GM18508 (cell line): Measurements from ENCODE around the gene DMAP1.

Experiments
- ATAC-seq: cut with Tn5 transposase; IDR thresholded peaks from one replicate; pipeline ENCODE4 v1.9.1; 2021; ENCODE audit warnings: moderate number of reproducible peaks; ENCODE audit not compliant: insufficient read depth, unreplicated experiment

Gene DMAP1

DNA sequence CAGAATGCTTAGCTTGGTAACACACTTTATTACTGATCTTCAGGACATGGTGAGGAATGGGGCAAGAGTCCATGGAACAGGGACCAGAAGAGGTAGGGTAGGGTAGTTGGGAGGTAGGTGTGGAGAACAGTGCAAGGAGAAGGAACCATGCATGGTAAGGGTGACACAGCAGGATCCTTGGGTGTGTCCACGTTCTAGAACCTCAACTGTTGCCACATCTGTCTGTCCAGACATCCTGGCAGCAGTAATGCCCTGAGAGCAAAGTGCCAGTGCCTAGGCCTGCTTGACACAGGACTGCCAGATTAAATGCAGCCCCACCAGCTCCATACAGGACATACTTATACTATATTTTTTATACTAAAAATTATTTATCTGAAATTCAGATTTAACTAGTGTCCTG lies 13.9 kb downstream of the DMAP1 start:
- ATAC-seq, result no peak

DNA sequence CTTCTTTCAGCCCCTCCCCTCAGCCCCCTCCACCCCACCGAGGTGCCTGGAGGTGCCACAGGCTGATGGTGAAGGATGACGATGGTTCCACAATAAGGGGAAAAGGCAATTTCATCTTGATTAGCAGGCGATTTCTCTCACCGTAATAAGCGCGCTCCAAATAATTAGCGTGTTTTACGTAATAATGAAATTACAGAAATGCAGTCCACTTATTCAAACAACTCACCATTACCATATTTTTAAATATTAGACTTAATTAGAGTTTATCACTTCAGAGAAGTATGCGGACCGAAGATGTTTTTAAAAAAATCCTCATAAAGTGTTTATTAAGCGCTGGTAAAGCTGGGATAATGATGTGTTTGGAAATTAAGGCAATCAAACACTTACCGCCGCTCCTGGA lies 14.9 kb downstream of the DMAP1 start:
- no peak for ATAC-seq

DNA sequence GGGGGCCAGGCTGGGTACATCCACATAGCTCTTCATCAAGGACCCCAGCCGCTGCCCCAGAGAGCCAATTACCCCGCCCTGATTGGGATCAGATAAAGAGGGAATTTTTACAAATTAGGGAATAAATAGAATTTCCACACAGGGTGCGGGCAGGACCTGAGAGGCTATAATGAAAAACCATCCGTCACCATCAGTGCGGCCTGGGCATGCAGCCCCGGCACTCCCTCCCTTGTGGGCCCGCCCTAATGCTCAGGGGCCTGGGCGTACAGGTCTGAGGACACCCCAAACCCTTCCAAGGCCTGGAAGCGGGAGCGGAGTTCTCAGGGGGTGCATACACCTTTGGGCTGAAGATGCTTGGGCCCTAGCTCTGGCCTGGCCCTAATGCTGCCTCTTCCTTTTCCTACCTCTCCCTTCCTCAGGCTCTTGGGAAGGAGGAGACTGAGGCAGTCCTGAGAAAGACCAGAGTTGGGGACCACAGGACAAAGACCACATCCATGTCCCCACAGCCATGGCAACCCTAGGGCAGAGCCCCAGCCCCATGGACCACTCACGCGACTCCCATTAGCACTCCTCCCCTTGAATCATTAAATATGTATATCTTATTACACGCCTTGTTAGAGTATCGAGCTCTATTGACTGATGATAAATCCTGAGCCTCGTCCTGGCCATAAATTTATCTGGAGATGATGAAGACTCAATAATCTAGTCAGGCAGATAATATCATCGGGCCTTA lies 16.3 kb downstream of the DMAP1 start:
- no peak for ATAC-seq

DNA sequence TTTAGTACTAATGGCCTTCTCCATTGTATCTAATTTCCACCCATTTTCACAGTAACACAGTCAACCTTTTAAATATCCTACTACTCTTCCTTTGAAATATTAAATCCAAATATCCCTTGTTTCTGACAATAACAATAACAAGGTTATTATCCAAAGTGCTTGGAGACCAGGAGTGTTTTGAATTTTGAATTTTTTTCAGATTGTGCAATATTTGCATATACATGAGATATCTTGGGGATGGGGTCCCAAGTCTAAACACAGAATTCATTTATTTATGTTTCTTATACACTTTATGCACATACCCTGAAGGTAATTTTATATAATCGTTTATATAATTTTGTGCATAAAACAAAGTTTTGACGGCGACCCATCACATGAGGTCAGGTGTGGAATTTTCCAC lies 17.5 kb downstream of the DMAP1 start:
- no peak for ATAC-seq

DNA sequence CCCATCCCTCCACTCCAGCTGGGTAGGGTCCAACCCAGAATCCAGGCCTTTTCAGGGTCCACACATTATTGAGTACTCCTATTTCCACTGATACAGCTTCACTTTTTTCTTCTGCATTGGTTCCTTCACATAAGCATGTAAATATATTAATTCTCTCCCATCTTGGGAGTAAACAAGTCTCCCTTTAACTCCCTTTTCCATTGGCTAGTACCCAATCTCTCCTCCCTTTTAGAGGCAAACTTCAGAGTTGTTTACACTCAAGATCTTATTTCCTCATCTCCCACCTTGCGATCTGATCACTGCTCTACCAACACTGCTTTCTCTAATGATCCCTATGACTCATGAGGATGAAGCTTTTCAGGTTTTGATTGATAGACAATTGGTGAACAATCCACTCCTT lies 20.3 kb downstream of the DMAP1 start:
- no peak for ATAC-seq

DNA sequence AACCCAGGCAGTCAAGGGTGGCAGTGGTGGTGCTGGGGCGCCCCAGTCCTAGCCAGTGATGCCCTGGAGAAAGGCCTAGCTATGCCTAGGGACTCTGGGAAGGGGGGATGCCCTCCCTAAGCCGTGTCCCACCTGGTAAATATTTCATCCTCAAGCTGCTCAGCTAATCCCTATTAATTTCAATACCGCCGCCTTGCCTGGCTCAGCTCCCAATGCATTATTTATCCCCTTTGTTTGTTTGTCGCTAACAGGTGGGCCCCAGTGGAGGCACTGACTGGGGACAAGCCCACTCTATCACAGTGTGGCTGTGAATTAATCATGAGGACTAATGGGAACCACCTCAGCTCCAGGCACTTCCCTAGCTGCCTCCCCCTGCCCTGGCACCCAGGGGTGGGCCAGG lies 22.5 kb downstream of the DMAP1 start:
- no peak for ATAC-seq

DNA sequence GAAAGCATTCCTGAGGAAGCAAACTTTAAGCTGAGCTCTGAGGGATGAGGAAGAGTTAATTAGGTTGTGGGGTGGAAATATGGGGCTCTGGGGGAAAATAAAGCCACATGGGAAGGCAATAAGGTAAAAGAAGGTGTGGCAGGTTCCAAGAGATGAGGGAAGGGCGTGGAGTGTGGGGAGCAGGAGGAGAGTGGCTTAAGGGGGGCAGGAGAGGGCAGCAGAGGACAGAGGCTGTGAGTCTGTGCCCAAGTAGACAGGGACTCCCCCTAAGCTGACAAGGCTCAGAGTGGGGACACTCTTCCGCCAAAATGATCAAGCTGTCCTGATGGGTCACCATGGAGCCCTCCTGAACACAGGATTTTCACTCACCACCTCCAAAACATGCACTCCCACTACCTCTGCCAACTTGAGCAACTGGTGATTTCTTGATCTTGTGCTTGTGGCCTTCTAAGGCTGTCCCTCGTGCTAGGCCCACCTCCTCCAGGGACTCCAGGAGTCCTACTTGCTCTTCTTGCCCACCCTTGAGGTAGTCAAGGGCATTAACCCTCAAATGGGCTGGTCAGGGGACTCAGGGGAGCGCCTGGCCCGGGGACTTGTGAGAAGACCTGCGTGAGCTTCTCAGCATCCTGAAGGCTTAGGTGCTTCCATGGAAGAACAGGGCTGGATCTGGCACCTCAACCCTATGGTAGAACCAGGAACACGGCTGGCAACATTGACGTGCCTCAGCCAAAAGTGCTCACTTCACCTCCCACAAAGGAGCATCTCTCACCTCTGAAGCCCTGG lies 23.4 kb downstream of the DMAP1 start:
- no peak for ATAC-seq

DNA sequence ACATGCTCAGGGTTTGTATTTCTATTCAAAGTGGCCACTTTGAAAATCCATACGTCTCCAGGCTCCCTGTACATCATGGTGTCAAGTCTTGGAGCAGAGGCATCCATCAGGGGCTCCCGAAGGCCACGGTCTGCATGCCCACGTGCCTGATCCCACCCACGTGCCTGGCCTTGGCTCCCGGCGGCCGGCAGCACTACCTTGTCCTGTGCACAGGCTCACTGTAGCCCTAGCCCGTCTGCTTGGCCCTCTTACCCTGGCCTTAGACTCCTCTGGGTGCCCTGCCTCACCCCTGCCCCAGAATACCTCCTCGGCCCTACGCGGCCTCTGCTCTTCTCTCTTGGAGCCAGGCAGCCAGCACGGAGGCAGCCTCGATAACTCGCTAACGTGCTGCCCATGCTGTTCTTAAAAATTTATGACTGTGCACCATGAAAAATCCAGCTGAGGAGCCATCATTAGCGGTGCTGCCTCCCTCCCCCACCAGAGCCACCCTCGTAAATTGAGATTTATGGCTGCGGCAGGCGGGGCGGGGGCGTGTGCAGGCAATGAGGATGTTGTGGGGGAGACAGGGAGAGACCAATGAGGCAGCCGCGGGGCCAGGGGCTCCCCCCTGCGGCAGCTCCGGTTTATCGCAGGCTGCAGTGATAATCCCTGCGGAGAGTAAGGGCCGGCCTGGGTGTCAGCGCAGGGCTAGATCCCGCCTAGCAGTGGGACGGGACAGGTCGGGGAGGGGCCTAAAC lies 24.6 kb downstream of the DMAP1 start:
- ATAC-seq, result no peak

DNA sequence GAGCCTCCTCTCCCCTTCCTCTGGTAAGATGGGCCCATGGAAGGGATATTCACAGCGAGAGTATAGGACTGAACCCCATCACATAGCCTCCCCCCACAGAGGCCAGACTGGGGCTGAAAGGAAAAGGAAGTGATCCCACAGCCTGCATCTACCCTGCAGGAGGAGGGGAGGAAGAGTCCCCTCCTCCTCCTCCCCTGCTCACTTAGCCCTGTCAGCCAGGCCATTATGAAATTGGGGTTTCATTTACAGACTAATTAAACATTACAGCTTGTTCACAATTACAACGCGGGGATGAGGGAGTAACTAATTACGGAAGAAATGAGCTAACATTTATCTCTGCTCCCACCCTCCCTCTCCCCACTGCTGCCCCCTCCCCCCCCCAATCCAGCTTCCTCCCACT lies 25.4 kb downstream of the DMAP1 start:
- no peak for ATAC-seq

DNA sequence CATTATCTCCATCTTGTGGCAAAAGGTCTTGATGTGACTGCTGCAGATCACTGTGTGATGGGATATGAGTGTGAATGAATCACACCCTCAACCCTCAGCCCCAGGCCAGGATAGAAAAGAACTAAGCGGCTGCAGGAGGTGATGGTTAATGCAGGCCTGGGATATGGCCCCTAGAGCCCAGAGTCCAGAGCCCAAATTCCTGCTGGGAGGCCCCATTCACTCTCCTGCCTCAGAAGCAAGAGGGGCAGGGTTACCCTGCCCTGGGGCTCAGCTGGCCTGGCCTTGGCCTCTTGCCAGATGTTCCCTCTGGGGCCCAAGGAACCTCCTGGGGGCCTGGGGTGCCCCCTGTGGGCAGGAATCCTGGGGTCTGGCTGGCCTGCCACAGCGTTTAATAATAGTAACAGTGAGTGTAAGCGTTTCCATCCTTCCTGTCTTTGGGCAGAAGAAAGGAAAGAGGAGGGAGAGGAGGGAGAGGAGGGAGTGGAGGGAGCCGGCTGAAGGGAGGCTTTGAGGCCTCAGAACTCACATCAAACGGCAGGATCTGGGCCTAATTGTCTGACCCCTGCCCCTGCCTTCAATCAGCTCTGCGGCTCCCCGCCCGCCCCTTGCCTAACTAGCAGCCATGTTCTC lies 26.2 kb downstream of the DMAP1 start:
- no peak for ATAC-seq

DNA sequence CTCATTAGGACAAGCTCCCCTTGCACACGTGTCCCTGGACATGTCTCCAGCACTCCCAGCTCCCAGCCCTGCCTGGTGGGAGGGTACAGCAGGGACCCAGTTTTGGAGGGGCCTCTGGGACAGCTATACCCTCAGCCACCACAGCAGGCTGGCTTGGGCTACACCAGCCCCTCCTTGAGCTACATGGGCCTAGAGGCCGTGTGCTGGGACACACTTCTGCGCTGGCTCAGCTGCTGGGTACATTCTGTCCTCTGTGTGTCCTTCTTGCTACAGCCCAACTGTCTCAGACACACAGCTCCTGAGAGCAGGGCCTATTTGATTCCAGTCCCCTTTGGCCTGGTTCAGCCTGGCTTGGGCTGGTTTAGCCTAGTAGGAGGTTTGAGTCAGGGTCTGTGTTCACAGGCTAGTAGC lies 26.7 kb downstream of the DMAP1 start:
- no peak for ATAC-seq

DNA sequence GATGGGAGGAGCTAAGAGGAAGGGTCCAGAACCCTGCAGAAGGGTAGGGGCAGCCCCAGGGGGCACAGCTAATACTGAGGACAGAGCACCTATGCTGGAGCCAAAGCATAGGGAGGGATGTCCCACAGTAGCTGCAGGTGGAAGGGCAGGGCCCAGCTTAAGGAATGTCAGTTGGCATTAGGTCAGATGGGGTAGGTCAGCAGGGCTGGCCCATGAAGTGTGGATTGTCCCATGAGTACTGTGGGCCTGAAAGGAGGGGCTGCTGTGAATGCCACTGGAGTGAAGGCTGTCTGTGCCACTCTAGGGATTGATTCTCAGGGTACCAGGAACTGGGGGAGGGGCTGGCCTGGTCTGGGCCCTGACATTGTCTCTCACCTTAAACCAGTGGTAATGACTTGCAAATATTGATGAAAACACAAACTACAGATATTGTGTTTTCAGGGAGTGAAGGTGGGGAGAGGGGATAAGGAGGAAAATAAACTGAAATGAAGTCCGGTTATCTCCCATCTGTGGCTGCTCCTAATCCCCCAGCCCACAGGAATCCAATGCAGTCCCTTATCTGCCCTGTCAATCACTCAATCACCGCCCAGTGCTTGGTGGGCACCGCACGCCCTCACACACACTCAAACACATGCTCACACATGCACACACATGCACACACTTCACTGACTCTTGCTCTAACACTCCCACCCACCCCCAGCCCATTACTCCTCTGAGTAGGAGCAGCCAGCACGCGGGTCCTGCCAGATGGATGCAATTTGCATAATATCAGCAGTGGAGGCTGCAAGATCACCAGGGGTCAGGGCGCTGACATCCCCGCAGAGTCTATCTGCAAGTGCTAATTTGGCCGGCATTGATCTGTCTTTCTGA lies 27.8 kb downstream of the DMAP1 start:
- ATAC-seq, result no peak

DNA sequence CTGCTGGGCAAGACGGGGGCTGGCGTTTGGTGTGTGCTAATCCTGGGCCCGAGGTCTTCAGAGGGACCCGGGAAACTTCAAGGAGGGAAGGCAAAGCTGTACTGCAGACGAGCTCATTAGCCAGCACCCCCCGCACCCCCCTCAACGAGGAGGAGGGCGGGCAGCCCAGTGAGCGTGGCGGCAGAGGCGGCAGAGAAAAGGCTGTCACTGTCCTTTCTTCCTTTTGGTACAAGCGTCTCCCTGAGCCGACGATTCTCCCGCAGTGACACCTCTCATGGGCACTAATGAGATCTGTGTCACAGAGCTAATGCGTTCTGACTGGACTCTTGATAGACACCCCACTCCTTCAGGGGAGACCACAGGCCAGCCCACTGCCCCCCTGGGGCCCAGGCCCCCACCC lies 29.5 kb downstream of the DMAP1 start:
- no peak for ATAC-seq

DNA sequence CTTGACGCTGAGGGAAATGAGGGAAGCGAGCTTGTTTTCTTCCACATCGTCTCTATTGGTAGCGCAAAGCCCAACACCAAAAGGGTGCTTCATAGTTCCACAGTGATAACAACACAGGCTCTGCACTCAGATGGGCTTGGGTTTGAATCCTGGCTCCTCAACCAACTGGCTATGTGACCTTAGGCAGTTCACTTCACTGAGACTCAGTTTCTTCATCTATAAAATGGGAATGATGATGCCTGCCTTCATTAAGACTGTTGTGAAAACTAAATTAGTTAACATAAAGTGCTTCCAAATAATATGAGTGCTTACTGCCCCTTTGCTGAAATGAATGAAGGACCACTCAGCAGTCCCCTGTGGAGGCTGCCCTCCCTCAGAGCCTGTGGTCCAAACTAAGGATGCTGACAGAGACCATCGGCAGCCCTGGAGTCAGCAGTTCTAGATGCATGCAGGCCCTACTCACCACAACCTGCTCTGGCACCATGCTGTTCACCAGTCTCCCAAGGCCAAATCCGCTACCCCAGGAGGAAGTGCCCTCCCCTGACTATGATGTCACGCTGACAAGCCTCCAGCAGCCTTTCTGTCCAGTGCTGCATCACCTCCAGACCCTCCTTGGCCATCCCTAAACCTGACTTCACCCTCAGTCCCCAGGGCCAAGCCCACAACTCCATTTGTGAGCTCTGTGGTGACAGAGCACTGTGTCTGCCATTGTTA lies 30.7 kb downstream of the DMAP1 start:
- ATAC-seq, result no peak

DNA sequence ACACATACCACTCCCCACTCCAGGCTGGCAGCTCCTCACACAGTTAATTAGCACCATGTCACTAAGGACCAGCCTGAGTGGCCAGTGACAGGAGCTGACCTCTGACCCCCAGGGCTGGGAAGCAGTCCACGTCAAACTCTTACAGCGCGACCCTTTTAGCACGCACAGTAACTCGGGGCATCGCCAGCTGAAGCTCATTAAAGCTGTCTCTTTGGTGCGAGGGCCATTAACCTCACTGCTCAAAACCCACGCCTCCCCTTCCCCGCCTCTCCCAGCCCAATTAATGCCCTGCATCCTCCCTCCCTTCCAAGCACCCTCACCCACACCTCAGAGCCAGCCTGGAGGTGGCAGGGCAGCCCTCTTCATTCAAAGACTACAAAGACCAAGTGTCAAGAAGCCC lies 31.7 kb downstream of the DMAP1 start:
- no peak for ATAC-seq

DNA sequence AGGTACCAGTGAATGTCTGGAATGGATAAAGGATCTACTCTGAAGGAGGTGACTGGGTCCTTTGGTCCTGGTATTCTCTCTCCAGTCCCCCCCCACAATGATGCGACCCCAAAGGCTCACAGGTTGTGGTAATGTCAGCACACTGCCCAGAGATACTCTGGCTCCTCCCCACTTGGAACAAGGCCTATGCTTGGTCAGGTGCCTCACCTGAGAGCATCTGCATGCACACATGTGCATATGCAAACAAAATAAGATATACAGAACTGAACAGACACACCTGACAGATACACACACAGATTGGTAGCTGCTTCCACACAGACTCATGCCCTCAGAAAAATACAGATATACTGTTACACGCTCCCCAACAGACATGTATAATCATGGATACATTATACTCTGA lies 33.5 kb downstream of the DMAP1 start:
- ATAC-seq, result no peak

DNA sequence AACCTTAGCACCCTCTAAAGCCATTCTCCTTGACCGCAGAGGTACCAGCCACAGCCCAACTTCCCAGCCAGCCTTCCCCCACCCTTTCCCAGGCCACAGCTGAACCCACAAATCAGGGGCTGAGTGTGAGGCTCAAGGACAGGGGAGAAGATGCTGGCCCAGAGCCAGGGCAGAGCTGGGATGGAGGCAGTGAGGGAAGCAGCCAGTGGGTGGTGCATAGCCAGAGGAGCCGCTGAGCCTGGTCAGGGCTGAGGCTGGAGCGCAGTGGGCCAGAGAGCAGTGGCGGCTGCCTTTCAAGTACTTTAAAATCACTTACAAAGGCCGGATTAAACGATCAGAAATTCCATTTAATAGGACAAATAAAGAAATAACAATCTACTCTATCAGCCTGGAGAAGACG lies 36.3 kb downstream of the DMAP1 start:
- no peak for ATAC-seq

DNA sequence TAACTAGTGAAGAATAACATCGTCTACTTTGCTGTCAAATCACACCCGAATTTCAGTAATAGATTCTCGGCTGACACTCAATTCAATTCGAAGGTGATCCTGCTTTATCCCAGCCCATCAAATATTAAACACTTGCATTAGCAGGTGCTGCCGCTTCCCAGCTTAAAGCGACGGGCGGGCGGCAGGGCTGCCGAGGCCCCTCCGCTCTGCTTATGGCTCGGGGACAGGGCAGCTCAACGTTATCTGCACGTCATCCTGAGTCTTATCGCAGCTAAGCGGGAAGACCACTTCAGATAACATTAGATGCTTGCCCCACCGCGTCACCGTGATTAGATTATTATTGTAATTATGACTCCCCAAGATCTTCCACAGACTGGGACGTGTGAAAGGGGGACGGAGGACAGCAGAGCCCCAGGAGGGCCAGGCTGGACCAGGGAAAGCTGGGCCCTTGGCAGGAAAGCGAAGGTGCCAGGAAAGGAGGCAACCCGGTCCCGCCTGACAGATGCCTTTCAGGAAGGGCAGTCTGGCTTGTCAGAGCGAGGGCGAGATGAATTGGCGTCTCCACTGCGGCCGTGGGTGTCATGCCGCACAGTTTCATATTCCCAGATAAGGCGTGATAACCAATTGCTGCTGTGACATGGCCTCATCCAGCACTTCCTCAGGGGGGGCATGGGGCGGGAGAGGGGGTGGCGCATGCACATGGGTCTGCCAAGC lies 37.0 kb downstream of the DMAP1 start:
- ATAC-seq, result no peak

DNA sequence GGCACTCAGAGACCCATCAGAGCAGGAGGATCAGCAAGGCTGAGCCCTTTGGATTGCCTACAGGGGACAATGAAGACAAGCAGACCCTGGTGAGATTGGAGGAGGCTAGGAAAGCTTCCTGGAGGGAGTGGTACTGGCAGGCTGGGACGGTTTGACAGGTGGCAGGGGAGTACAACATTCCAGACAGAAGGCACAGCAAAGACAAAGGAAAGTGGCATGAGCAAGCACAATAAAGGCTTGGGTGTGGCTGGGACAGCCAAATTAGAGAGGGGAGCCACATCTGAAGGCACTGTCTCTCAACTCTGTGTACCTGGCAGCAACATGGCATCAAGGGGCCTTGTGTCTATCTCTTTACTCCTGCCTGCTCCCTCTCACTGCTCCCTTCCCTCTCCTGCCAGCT lies 38.2 kb downstream of the DMAP1 start:
- no peak for ATAC-seq
